Frontal cortex (tissue), 1 donor: ENCODE data around the gene RSPH9. TPM values are rescaled to one million over a fixed set of nuclear protein-coding genes. Genes with fewer than 3 reads are reported as not detected.

Experiments
- total RNA-seq: library from RNA; depleted of rRNA; stranded (reverse); fragments of >200 nt; gene quantifications from one replicate; pipeline ENCODE4 v1.2.3, GENCODE V29; 2014

Gene RSPH9
- total RNA-seq, 1 donor from 2014 or later = 6.1 TPM

Other genes starting within 250 kb of the RSPH9 start
- 17.9 TPM for gene ABCC10, start 217.5 kb upstream of the RSPH9 start, total RNA-seq
- gene DLK2, start 189.5 kb upstream of the RSPH9 start, total RNA-seq = 8.6 TPM
- gene TJAP1, start 167.5 kb upstream of the RSPH9 start, total RNA-seq = 2.9 TPM
- gene LRRC73, start 134.7 kb upstream of the RSPH9 start, total RNA-seq = 2.9 TPM
- gene YIPF3, start 128.1 kb upstream of the RSPH9 start, total RNA-seq = 68.5 TPM
- 27.7 TPM for gene POLR1C, start 127.9 kb upstream of the RSPH9 start, total RNA-seq
- 55.0 TPM for gene XPO5, start 69.0 kb upstream of the RSPH9 start, total RNA-seq
- 10.2 TPM for gene POLH, start 68.9 kb upstream of the RSPH9 start, total RNA-seq
- 32.6 TPM for gene GTPBP2, start 15.8 kb upstream of the RSPH9 start, total RNA-seq
- gene MAD2L1BP, start 9.2 kb upstream of the RSPH9 start, total RNA-seq = 25.3 TPM
- 16.3 TPM for gene MRPS18A, start 42.8 kb downstream of the RSPH9 start, total RNA-seq
- gene VEGFA, start 125.2 kb downstream of the RSPH9 start, total RNA-seq = 15.5 TPM